Peyer's patch (tissue), 4 donors: Measurements from ENCODE around the gene SURF4. TPM values are rescaled to one million over a fixed set of nuclear protein-coding genes. Genes with fewer than 3 reads are reported as not detected.
A peak's percentile ranks its signal among the peaks of the same experiment; 100 is the strongest.

Experiments
- DNase-seq, 3 donors: peaks; one replicate each; pipeline ENCODE4 v3.0.0-alpha.2; 2017 to 2019
- H3K27ac ChIP-seq, 4 donors: fragments of 200-600 bp; sonication (generic); one replicate each; pipeline ENCODE4 v1.5.1; 2016 to 2019
- H3K27me3 ChIP-seq, 2 donors: fragments of 200-600 bp; sonication (generic); one replicate each; pipeline ENCODE4 v1.5.1; 2019
- H3K36me3 ChIP-seq, 3 donors: fragments of 200-600 bp; sonication (generic); one replicate each; pipeline ENCODE4 v1.5.1; 2016 to 2019
- H3K4me1 ChIP-seq, 4 donors: fragments of 200-600 bp; sonication (generic); one replicate each; pipeline ENCODE4 v1.5.1; 2016 to 2019
- H3K4me3 ChIP-seq, 4 donors: fragments of 200-600 bp; sonication (generic); 1 replicate in 3 of 4; 2 replicates in 1 of 4; pipeline ENCODE4 v1.5.1; 2016 to 2019; ENCODE audit warnings: mild to moderate bottlenecking in 1 of 4
- H3K9me3 ChIP-seq, 4 donors: fragments of 200-600 bp; sonication (generic); one replicate each; pipeline ENCODE4 v1.5.1; 2016 to 2019; ENCODE audit warnings: mild to moderate bottlenecking in 1 of 4
- POLR2A ChIP-seq, 2 donors: fragments of 450-650 bp; IDR thresholded peaks; one replicate each; pipeline ENCODE4 v1.5.1; 2017; ENCODE audit warnings: antibody characterized with exemption in 2 of 2, mild to moderate bottlenecking in 2 of 2, moderate library complexity in 2 of 2
- total RNA-seq, 4 donors: library from RNA; depleted of rRNA; stranded (reverse); fragments of >200 nt; gene quantifications; one replicate each; pipeline ENCODE4 v1.1.0, GENCODE V29; 2016
- TF ChIP-seq, protein P1 (sequence below), 6 experiments: fragments of 450-650 bp in 4 of 6; fragments of 200-600 bp in 2 of 6; sonication (generic) in 1 of 6; IDR thresholded peaks; one replicate each; pipeline ENCODE4 v1.5.1; 2017 to 2019; ENCODE audit warnings: antibody characterized with exemption in 6 of 6, mild to moderate bottlenecking in 3 of 6, moderate library complexity in 1 of 6

The SURF4 gene
- total RNA-seq, 4 donors from 2014 or later, result 56.9 to 281 (median 225) TPM

DNA sequence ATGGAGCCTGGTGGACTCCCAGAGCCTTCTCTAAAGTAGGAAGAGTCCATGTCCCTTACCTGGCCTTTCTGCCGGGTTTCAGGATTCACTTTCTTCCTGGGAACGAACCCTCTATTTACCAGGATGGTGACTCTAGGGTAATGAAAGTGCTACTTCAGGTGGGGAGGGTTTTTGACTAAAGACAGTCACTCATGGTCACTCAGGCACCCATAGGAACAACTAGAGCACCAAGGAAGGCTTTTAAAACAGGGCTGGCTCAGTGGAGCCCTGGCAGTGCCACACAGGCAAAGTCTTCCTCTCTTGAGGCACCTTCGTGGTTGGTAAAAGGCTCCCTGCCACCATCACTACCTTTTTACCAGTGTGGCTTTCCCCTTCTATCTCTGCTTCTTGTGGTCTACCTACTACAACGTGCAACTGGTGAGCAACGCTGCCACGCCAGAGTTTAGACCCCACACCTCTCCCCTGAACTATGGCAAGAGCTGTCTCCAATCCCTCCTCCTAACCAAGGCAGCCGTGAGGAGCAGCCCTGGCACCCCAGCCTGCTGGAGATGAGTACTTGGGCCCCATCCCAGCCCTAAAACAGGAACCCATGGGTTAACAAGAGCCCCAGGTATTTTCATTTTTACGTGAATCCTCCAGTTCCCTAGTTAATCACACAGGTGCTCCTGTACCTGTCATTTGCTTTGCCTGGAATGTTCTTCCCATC, 23.1 kb downstream of the SURF4 start:
- no peak overlapping the region for H3K27ac ChIP-seq
- TF ChIP-seq, protein P1, sequence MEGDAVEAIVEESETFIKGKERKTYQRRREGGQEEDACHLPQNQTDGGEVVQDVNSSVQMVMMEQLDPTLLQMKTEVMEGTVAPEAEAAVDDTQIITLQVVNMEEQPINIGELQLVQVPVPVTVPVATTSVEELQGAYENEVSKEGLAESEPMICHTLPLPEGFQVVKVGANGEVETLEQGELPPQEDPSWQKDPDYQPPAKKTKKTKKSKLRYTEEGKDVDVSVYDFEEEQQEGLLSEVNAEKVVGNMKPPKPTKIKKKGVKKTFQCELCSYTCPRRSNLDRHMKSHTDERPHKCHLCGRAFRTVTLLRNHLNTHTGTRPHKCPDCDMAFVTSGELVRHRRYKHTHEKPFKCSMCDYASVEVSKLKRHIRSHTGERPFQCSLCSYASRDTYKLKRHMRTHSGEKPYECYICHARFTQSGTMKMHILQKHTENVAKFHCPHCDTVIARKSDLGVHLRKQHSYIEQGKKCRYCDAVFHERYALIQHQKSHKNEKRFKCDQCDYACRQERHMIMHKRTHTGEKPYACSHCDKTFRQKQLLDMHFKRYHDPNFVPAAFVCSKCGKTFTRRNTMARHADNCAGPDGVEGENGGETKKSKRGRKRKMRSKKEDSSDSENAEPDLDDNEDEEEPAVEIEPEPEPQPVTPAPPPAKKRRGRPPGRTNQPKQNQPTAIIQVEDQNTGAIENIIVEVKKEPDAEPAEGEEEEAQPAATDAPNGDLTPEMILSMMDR (IDR thresholded peaks at IDR 0.05), result no peak
- no peak for TF ChIP-seq POLR2A (IDR thresholded peaks at IDR 0.05)
- no peaks in the 10 kb centered on the region for H3K27me3 ChIP-seq
- H3K9me3 ChIP-seq, result no peaks in the 10 kb centered on the region
- H3K4me3 ChIP-seq, result no peak overlapping the region
- H3K4me1 ChIP-seq, result peaks cover 0 to 35% (median 19%) of the 10 kb centered on the region in 4 donors
- peaks cover 0 to 50% (median 3%) of the 10 kb centered on the region in 3 donors for H3K36me3 ChIP-seq
- no peak for DNase-seq

GRCh38 chr9:133351908-133352634, 23.8 kb downstream of the SURF4 start:
- Histone ChIP-seq H3K36me3 (peaks cover 0 to 50% (median 3%) of the 10 kb centered on the region in 3 donors), H3K27ac (no peak overlapping the region), H3K4me1 (peaks cover 0 to 29% (median 20%) of the 10 kb centered on the region in 4 donors), H3K27me3 (no peaks in the 10 kb centered on the region), H3K9me3 (no peaks in the 10 kb centered on the region), H3K4me3 (no peak overlapping the region)
- peak in 2 of 3 donors; percentile 39 to 67 for DNase-seq
- TF ChIP-seq, protein P1 (IDR thresholded peaks at IDR 0.05), result peak in 4 of 6 experiments; percentile 42 to 63 (median 56)
- TF ChIP-seq POLR2A (IDR thresholded peaks at IDR 0.05), result no peak

- peaks cover 0 to 50% (median 3%) of the 10 kb centered on the region in 3 donors for H3K36me3 ChIP-seq
- TF ChIP-seq POLR2A (IDR thresholded peaks at IDR 0.05), result no peak
- TF ChIP-seq, protein P1 (IDR thresholded peaks at IDR 0.05), result no peak
- no peaks in the 10 kb centered on the region for H3K27me3 ChIP-seq
- no peaks in the 10 kb centered on the region for H3K9me3 ChIP-seq
- peaks cover 0 to 31% (median 23%) of the 10 kb centered on the region in 4 donors for H3K4me1 ChIP-seq
- no peak for DNase-seq
- H3K4me3 ChIP-seq, result no peak overlapping the region
- H3K27ac ChIP-seq, result no peak overlapping the region
Observed at GRCh38 chr9:133351526-133351907, 24.3 kb downstream of the SURF4 start.

- Histone ChIP-seq H3K4me3 (no peak overlapping the region), H3K9me3 (no peaks in the 10 kb centered on the region), H3K4me1 (peaks cover 0 to 33% (median 22%) of the 10 kb centered on the region in 4 donors), H3K27me3 (no peaks in the 10 kb centered on the region), H3K36me3 (peaks cover 0 to 58% (median 3%) of the 10 kb centered on the region in 3 donors), H3K27ac (no peak overlapping the region)
- no peak for DNase-seq
- TF ChIP-seq, protein P1 (IDR thresholded peaks at IDR 0.05), result no peak
- TF ChIP-seq POLR2A (IDR thresholded peaks at IDR 0.05), result no peak
Observed at GRCh38 chr9:133349965-133350616, 25.8 kb downstream of the SURF4 start.

- Histone ChIP-seq H3K4me3 (peak overlapping the region; percentile 84 to 99 (median 94)), H3K36me3 (peaks cover 0 to 68% (median 3%) of the 10 kb centered on the region in 3 donors), H3K27ac (peak overlapping the region; percentile 87 to 92 (median 90)), H3K27me3 (no peaks in the 10 kb centered on the region), H3K4me1 (peaks cover 0 to 28% (median 22%) of the 10 kb centered on the region in 4 donors), H3K9me3 (no peaks in the 10 kb centered on the region)
- DNase-seq, result no peak
- no peak for TF ChIP-seq POLR2A (IDR thresholded peaks at IDR 0.05)
- TF ChIP-seq, protein P1 (IDR thresholded peaks at IDR 0.05), result no peak
Observed at GRCh38 chr9:133348718-133349573, 26.9 kb downstream of the SURF4 start.
